Ovary (tissue), 9 donors: Measurements from ENCODE around the gene ST6GAL1. TPM values are rescaled to one million over a fixed set of nuclear protein-coding genes. Genes with fewer than 3 reads are reported as not detected.
"Not testable (repeated sequence)": the region's sequence is repeated elsewhere in the genome, so short reads cannot be mapped to it uniquely, and the experiment has no call there.

Experiments
- DNase-seq, 5 donors: peaks; one replicate each; pipeline ENCODE4 v3.0.0-alpha.2; 2019 to 2020
- H3K27ac ChIP-seq, 2 donors: fragments of 200-600 bp; one replicate each; pipeline versions ENCODE4 v1.5.1 to v1.8.0; 2019 to 2022
- H3K27me3 ChIP-seq: fragments of 200-600 bp; one replicate; pipeline ENCODE4 v1.8.0; 2022
- H3K36me3 ChIP-seq: fragments of 200-600 bp; sonication (generic); one replicate; pipeline ENCODE4 v1.5.1; 2019
- H3K4me1 ChIP-seq: one replicate; pipeline ENCODE4 v1.8.1; 2013; ENCODE audit warnings: mild to moderate bottlenecking, moderate library complexity; ENCODE audit not compliant: insufficient read depth
- H3K4me3 ChIP-seq: fragments of 200-600 bp; sonication (generic); one replicate; pipeline ENCODE4 v1.5.1; 2017
- H3K9me3 ChIP-seq, 2 donors: fragments of 200-600 bp in 1 of 2; sonication (generic) in 1 of 2; one replicate each; pipeline versions ENCODE4 v1.5.1 to v1.8.1; 2013 to 2019; ENCODE audit warnings: mild to moderate bottlenecking in 1 of 2, moderate library complexity in 1 of 2
- CTCF ChIP-seq, 3 donors: fragments of 450-650 bp in 2 of 3; fragments of 200-600 bp in 1 of 3; IDR thresholded peaks; one replicate each; pipeline versions ENCODE4 v1.5.1 to v1.8.0; 2016 to 2022; ENCODE audit warnings: antibody characterized with exemption in 3 of 3, mild to moderate bottlenecking in 1 of 3
- EP300 ChIP-seq: sonication (generic); formaldehyde crosslinking; IDR thresholded peaks from one replicate; pipeline ENCODE4 v1.6.1; 2017; ENCODE audit warnings: antibody characterized with exemption
- POLR2A ChIP-seq: fragments of 450-650 bp; IDR thresholded peaks from one replicate; pipeline ENCODE4 v1.6.1; 2017; ENCODE audit warnings: antibody characterized with exemption, mild to moderate bottlenecking, moderate library complexity
- WGBS, 3 donors: extraction: QIAGEN DNeasy Blood & Tissue Kit in 1 of 3; methylation state at CpG; one replicate each; pipeline versions ENCODE4 v1.1.5 to v1.1.7; 2013 to 2017; 5-methylcytosine and 5-hydroxymethylcytosine counted together
- intact Hi-C, 4 donors: fragments of 100-400 bp; cut with DNase I; formaldehyde crosslinking; loops; one replicate each; pipeline versions ENCODE4 v1.11.0 to v1.15.1; 2022 to 2023
- polyA plus RNA-seq, 2 donors: library from polyadenylated mRNA; stranded (reverse); fragments of 200-250 nt in 1 of 2; fragments of 350-450 nt in 1 of 2; fragmentation: Illumina TruSeq in 1 of 2; extraction: RNeasy Lipid Tissue Mini Kit (QIAGEN cat#74804) in 1 of 2; gene quantifications; one replicate each; pipeline ENCODE4 v1.2.3, GENCODE V29; 2013 to 2014
- total RNA-seq, 7 donors: library from RNA; depleted of rRNA in 2 of 7; stranded (reverse); fragments of >200 nt in 2 of 7; fragmentation: NEBNext Ultra II Directional in 3 of 7; extraction: Animal tissue kit (Norgen Biotek cat#: 25700) in 3 of 7; gene quantifications; one replicate each; pipeline versions ENCODE4 v1.1.0 to v1.2.4, GENCODE V29; 2016 to 2023
- donor health status: DM: no; HTN: no; CAD: no; lungs with moderate emphysema.
- donor health status: DM: no; HTN: no; CAD: no.
- donor health status: Bipolar disorder and iron deficiency.
- donor health status: DM: yes; HTN: yes; CAD: no.
- donor health status: DM: no; HTN: no; CAD: no.
- donor health status: DM: yes; HTN: yes; CAD: no.

The ST6GAL1 gene
- total and polyA plus RNA-seq, 9 donors = 10.6 to 55.2 (median 28.1) TPM

- H3K27me3 ChIP-seq = no peaks in the 10 kb centered on the region
- no peak overlapping the region for H3K4me3 ChIP-seq
- H3K27ac ChIP-seq = no peak overlapping the region
- peaks cover 1% of the 10 kb centered on the region for H3K4me1 ChIP-seq
- no peaks in the 10 kb centered on the region for H3K9me3 ChIP-seq
- no peaks in the 10 kb centered on the region for H3K36me3 ChIP-seq
- TF ChIP-seq POLR2A (no peak), CTCF (IDR thresholded peaks at IDR 0.05) (no peak)
- no peak for DNase-seq
- WGBS, 3 donors = 76 to 79% (median 77%) methylated on average over 4 of the region's 4 CpGs
- intact Hi-C loops = no loop called here
These were observed 22.7 kb downstream of the ST6GAL1 start for GRCh38 chr3:186953011-186953487.

DNA sequence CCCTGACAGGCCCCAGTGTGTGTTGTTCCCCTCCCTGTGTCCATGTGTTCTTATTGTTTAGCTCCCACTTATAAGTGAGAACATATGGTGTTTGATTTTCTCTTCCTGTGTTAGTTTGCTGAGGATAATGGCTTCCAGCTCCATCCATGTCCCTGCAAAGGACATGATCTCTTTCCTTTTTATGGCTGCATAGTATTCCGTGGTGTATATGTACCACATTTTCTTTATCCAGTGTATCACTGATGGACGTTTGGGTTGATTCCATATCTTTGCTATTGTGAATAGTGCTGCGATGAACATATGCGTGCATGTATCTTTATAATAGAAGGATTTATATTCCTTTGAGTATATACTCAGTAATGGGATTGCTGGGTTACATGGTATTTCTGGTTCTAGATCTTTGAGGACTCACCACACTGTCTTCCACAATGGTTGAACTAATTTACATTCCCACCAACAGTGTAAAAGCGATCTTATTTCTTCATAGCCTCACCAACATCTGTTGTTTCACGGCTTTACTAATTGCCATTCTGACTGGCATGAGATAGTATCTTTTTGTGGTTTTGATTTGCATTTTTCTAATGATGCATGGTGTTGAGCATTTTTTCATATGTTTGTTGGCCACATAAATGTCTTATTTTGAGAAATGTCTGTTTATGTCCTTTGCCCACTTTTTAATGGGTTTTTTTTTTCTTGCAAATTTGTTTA, 23.8 kb downstream of the ST6GAL1 start:
- H3K4me3 ChIP-seq, H3K4me1 ChIP-seq, H3K36me3 ChIP-seq, intact Hi-C loops, H3K27ac ChIP-seq, DNase-seq, H3K9me3 ChIP-seq, H3K27me3 ChIP-seq: not testable (repeated sequence)
- WGBS, 3 donors = 75 to 83% (median 79%) methylated on average over 6 of the region's 6 CpGs

- WGBS, 3 donors = 71 to 78% (median 73%) methylated on average over 9 of the region's 9 CpGs
These were observed 25.8 kb downstream of the ST6GAL1 start for GRCh38 chr3:186955898-186956696.

GRCh38 chr3:186959029-186959624, 28.8 kb downstream of the ST6GAL1 start:
- no peak overlapping the region for H3K27ac ChIP-seq
- intact Hi-C loops = no loop called here
- H3K4me1 ChIP-seq = peaks cover 1% of the 10 kb centered on the region

More at GRCh38 chr3:186955898-186956696, 25.8 kb downstream of the ST6GAL1 start:
- H3K27ac ChIP-seq = no peak overlapping the region
- H3K9me3 ChIP-seq = no peaks in the 10 kb centered on the region
- no peak for DNase-seq
- H3K4me3 ChIP-seq = no peak overlapping the region
- H3K27me3 ChIP-seq = no peaks in the 10 kb centered on the region
- no peaks in the 10 kb centered on the region for H3K36me3 ChIP-seq
- H3K4me1 ChIP-seq = peaks cover 1% of the 10 kb centered on the region
- intact Hi-C loops = no loop called here
- TF ChIP-seq EP300 (no peak), CTCF (IDR thresholded peaks at IDR 0.05) (no peak), POLR2A (no peak)

More at GRCh38 chr3:186959029-186959624, 28.8 kb downstream of the ST6GAL1 start:
- Histone ChIP-seq H3K27me3 (no peaks in the 10 kb centered on the region), H3K36me3 (no peaks in the 10 kb centered on the region), H3K4me3 (no peak overlapping the region), H3K9me3 (no peaks in the 10 kb centered on the region)
- 92 to 96% (median 94%) methylated on average over 3 of the region's 3 CpGs for WGBS, 3 donors
- no peak for TF ChIP-seq POLR2A
- TF ChIP-seq CTCF (IDR thresholded peaks at IDR 0.05) = no peak
- no peak for TF ChIP-seq EP300
- DNase-seq = no peak
